ENCODE measurements around the gene MYLK. TPM values are rescaled to one million over a fixed set of nuclear protein-coding genes. Genes with fewer than 3 reads are reported as not detected.

MYLK gene
- total RNA-seq, 4 donors from 2014 or later = 9.7 to 92.8 (median 32.5) TPM

DNA sequence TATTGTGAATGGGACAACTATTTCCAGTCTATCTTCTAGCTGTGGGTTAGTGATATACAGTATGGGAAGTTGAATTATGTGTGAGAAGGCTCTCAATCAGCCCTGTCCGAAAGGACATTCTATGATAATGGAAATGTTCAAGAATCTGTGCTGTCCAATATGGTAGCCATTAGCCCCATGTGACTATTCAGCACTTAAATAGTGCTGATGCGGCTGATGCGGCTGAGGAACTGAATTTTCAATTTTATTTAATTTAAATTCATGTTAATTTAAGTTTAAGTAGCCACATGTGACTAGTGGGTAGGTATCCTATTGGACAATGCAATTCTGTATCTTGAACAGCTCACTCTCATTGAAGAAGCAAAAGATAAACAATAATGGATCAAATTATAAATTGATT is 98.5 kb downstream of the MYLK start:
- TF ChIP-seq, protein P1, sequence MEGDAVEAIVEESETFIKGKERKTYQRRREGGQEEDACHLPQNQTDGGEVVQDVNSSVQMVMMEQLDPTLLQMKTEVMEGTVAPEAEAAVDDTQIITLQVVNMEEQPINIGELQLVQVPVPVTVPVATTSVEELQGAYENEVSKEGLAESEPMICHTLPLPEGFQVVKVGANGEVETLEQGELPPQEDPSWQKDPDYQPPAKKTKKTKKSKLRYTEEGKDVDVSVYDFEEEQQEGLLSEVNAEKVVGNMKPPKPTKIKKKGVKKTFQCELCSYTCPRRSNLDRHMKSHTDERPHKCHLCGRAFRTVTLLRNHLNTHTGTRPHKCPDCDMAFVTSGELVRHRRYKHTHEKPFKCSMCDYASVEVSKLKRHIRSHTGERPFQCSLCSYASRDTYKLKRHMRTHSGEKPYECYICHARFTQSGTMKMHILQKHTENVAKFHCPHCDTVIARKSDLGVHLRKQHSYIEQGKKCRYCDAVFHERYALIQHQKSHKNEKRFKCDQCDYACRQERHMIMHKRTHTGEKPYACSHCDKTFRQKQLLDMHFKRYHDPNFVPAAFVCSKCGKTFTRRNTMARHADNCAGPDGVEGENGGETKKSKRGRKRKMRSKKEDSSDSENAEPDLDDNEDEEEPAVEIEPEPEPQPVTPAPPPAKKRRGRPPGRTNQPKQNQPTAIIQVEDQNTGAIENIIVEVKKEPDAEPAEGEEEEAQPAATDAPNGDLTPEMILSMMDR (IDR thresholded peaks at IDR 0.05) = no peak
- TF ChIP-seq POLR2A (IDR thresholded peaks at IDR 0.05) = no peak
- intact Hi-C loops (cut with DNase I; ENCODE audit: low total_unique reads) = no loop called here
- no peak overlapping the region for H3K4me3 ChIP-seq (ENCODE audit: low read depth, poor library complexity, severe bottlenecking)
- no peak for DNase-seq (ENCODE audit: low spot score in 2 of 2)
- WGBS, 2 donors = 97 to 98% methylated on average over 3 of the region's 3 CpGs

DNA sequence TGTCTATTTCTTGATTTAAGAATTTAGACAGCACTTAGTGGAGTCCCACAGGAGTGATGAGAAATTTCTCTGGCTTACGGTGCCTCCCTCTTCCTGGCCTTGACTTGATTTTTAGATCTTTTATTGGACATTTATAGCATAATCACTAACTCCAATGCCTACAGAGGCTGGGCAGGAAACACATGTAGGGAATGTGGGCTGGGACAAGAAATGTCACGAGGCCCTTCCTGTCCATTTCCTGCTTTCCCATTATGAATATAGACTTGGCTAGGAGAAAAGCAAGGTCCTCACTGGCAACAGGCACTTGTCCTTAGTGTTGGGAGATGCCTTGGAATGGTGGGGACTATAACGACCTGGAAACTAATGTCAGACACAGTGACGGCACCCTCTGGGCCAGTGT is 100.3 kb downstream of the MYLK start:
- DNase-seq (ENCODE audit: low spot score in 2 of 2) = no peak
- 55 to 67% methylated on average over 4 of the region's 4 CpGs for WGBS, 2 donors
- intact Hi-C loops (cut with DNase I; ENCODE audit: low total_unique reads) = no loop called here

GRCh38 chr3:123783050-123783689 is 101.0 kb downstream of the MYLK start:
- intact Hi-C loops (cut with DNase I; ENCODE audit: low total_unique reads) = no loop called here
- 55 to 61% methylated on average over 1 of the region's 1 CpG for WGBS, 2 donors
- H3K4me3 ChIP-seq (ENCODE audit: low read depth, poor library complexity, severe bottlenecking) = no peak overlapping the region
- no peak for TF ChIP-seq POLR2A (IDR thresholded peaks at IDR 0.05)
- TF ChIP-seq, protein P1 (IDR thresholded peaks at IDR 0.05) = no peak
- no peak for DNase-seq (ENCODE audit: low spot score in 2 of 2)

More for the DNA sequence above, 100.3 kb downstream of the MYLK start:
- TF ChIP-seq, protein P1 (IDR thresholded peaks at IDR 0.05) = no peak
- no peak for TF ChIP-seq POLR2A (IDR thresholded peaks at IDR 0.05)
- H3K4me3 ChIP-seq (ENCODE audit: low read depth, poor library complexity, severe bottlenecking) = no peak overlapping the region

DNA sequence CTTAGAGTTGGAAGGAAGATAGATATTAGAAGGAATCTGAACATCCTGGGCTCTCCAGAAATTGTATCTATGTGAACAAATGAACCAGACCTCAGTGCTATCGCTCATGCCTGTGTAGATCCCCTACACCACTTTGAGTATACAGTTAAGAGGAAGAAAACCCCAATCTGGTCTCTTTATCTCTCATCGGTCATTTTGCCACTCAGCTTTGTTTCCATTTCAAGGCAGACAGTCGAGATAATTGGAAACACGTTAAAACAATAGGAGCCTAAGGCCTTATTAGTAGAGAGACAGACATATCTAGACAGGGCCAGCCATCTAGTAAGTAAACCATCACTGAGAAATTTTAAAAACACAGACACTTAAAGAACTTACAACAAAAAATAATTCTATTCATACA is 101.6 kb downstream of the MYLK start:
- DNase-seq (ENCODE audit: low spot score in 2 of 2) = no peak
- 35 to 40% methylated on average over 4 of the region's 4 CpGs for WGBS, 2 donors
- intact Hi-C loops (cut with DNase I; ENCODE audit: low total_unique reads) = no loop called here
- TF ChIP-seq, protein P1 (IDR thresholded peaks at IDR 0.05) = no peak
- no peak for TF ChIP-seq POLR2A (IDR thresholded peaks at IDR 0.05)
- no peak overlapping the region for H3K4me3 ChIP-seq (ENCODE audit: low read depth, poor library complexity, severe bottlenecking)

DNA sequence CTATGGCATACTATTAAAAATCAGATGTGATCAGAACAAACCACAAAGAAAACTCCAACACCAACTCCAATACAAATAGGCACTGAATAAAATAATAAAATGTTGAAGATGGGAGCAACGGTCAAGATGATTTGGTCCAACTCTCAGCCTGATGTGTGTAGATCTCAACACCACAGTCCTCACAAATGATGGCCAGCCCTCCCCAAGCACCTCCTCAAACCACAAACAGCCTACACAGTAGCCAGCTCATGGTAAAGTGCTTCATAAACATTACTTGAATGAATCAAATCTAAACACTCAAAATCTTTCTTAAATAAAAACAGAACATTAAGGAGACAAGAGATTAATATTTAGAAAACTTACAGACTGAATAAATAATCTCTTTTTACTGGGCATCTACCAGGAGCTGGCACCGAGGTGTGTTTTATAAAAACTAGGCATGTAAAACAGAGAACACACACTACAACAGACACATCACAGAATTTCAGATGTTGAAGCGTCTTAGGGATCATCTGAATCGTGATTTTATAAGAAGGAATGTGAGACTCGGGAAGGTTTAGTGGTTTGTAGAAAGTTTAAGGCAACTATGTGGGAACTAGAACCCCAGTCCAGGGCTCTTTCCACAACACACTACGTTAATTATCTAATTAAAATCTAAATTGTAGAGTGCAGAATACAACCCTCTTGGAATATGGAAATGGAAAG is 102.4 kb downstream of the MYLK start:
- WGBS, 2 donors = 82 to 88% methylated on average over 6 of the region's 6 CpGs
- intact Hi-C loops (cut with DNase I; ENCODE audit: low total_unique reads) = no loop called here
- no peak for TF ChIP-seq POLR2A (IDR thresholded peaks at IDR 0.05)
- TF ChIP-seq, protein P1 (IDR thresholded peaks at IDR 0.05) = no peak
- H3K4me3 ChIP-seq (ENCODE audit: low read depth, poor library complexity, severe bottlenecking) = no peak overlapping the region
- DNase-seq (ENCODE audit: low spot score in 2 of 2) = no peak

Measured in lower leg skin (tissue), 4 donors.